ENCODE data around the gene PRL. TPM values are rescaled to one million over a fixed set of nuclear protein-coding genes. Genes with fewer than 3 reads are reported as not detected.

Gene PRL
- total RNA-seq, 1 experiment from 2014 or later, result not detected

- Histone ChIP-seq H4K91ac (ENCODE audit: insufficient read length, low read depth, low read length) (no peak overlapping the region), H2BK15ac (ENCODE audit: low read depth, low read length) (no peak overlapping the region), H2BK12ac (ENCODE audit: insufficient read length, low read depth, low read length) (peak overlapping the region; percentile 45), H2BK120ac (ENCODE audit: low read depth, low read length, poor library complexity, severe bottlenecking) (no peak overlapping the region), H4K5ac (ENCODE audit: insufficient read length, low read depth, low read length) (no peak overlapping the region), H3T11ph (ENCODE audit: low read length) (no peak overlapping the region), H3K4ac (ENCODE audit: low read depth, low read length) (no peak overlapping the region), H3K4me2 (ENCODE audit: insufficient read depth, insufficient read length, low read length) (no peak overlapping the region), H3K23me2 (ENCODE audit: insufficient read length, low read depth, low read length, poor library complexity, severe bottlenecking) (peaks cover 3% of the 10 kb centered on the region), H3K18ac (ENCODE audit: insufficient read length, low read depth, low read length) (no peak overlapping the region), H3K23ac (ENCODE audit: insufficient read length, low read depth, low read length) (no peak overlapping the region), H2AK5ac (ENCODE audit: insufficient read length, low read length) (no peak overlapping the region), H4K8ac (replicated peaks; ENCODE audit: insufficient read length, low read depth, low read length) (no peak overlapping the region), H3K4me1 (ENCODE audit: insufficient read depth, low read length) (peaks cover 4% of the 10 kb centered on the region; the same call in 1 of the 2 replicates), H3K79me1 (ENCODE audit: insufficient read depth, low read depth, low read length, poor library complexity, severe bottlenecking) (no peaks in the 10 kb centered on the region), H4K20me1 (ENCODE audit: control insufficient read depth, insufficient read depth, insufficient read length) (no peaks in the 10 kb centered on the region), H3K56ac (ENCODE audit: insufficient read length, low read depth, low read length) (no peak overlapping the region), H3K27ac (ENCODE audit: insufficient read length, low read depth, low read length) (no peak overlapping the region), H3K9me3 (ENCODE audit: control insufficient read depth, low read depth, low read length) (no peaks in the 10 kb centered on the region), H2AFZ (ENCODE audit: low read length) (no peak overlapping the region), H2BK20ac (ENCODE audit: low read depth, low read length, poor library complexity, severe bottlenecking) (no peak overlapping the region), H3K9ac (ENCODE audit: extremely low read depth, insufficient read length, low read length) (no peak overlapping the region), H3K14ac (ENCODE audit: insufficient read depth, low read length) (no peak overlapping the region), H2BK5ac (ENCODE audit: insufficient read length, low read length) (no peak overlapping the region), H3K27me3 (ENCODE audit: insufficient read depth, low read length) (no peaks in the 10 kb centered on the region), H3K79me2 (ENCODE audit: insufficient read depth, low read length) (no peaks in the 10 kb centered on the region)
- no peak for DNase-seq
- H3K27me3 Mint-ChIP-seq (ENCODE audit: low read depth), result no peaks in the 10 kb centered on the region
- WGBS (ENCODE audit: extremely low coverage, insufficient read length, low lambda C conversion rate), result no CpG with 5 or more reads among the region's 1 CpG
- peaks cover 6 to 9% of the 10 kb centered on the region in 2 experiments for H3K9me3 Mint-ChIP-seq
- H3K4me1 Mint-ChIP-seq, result peaks cover 33 to 39% of the 10 kb centered on the region in 2 experiments
- H3K36me3 Mint-ChIP-seq (ENCODE audit: insufficient read depth in 1 of 3, low read depth in 3 of 3), result peaks cover 0 to 18% (median 5%) of the 10 kb centered on the region in 3 experiments; a peak in 5 of 7 replicates
- H3K4me3 Mint-ChIP-seq, result no peak overlapping the region
- no peak for TF ChIP-seq CTCF (conservative IDR thresholded peaks at IDR 0.05)
- peak overlapping the region in 1 of 3 experiments; percentile 56; a peak in 1 of 7 replicates for H3K27ac Mint-ChIP-seq
Observed at GRCh38 chr6:22253955-22254655, 42.7 kb downstream of the PRL start.

Data from H9 (cell line).